H1 (cell line): ENCODE results near the gene ANXA6.

Experiments
- CBX8 ChIP-seq: fragments of 300-800, 300-1000 bp; sonication (generic); IDR thresholded peaks from 2 replicates; pipeline ENCODE4 v1.7.1; 2016; ENCODE audit warnings: low read depth, low read length, borderline replicate concordance
- CHD2 ChIP-seq: IDR thresholded peaks from 2 replicates; pipeline ENCODE4 v1.6.1; 2012; ENCODE audit warnings: low read length, improper control_type of control experiment
- EGR1 ChIP-seq: IDR thresholded peaks from 2 replicates; pipeline ENCODE4 v1.6.1; 2011; ENCODE audit warnings: low read depth, low read length, borderline replicate concordance
- EP300 ChIP-seq, 2 experiments: IDR thresholded peaks; 1 replicate in 1 of 2; 2 replicates in 1 of 2; pipeline ENCODE4 v1.6.1; 2011 to 2012; ENCODE audit warnings: low read depth in 2 of 2, low read length in 2 of 2, mild to moderate bottlenecking in 2 of 2, borderline replicate concordance in 1 of 2, inconsistent platforms in 1 of 2, moderate library complexity in 1 of 2
- EZH2 ChIP-seq: fragments of 200-600 bp; sonication (generic); IDR thresholded peaks from 2 replicates; pipeline ENCODE4 v1.7.1; 2012; ENCODE audit warnings: low read depth, mild to moderate bottlenecking, moderate library complexity, low read length, inconsistent platforms; ENCODE audit not compliant: severe bottlenecking
- GTF2F1 ChIP-seq: IDR thresholded peaks from 2 replicates; pipeline ENCODE4 v1.6.1; 2012; ENCODE audit warnings: low read depth, low read length, improper control_type of control experiment, borderline replicate concordance
- MAFK ChIP-seq: IDR thresholded peaks from 2 replicates; pipeline ENCODE4 v1.6.1; 2012; ENCODE audit warnings: low read depth, mild to moderate bottlenecking, improper control_type of control experiment, low read length
- POLR2AphosphoS5 ChIP-seq: IDR thresholded peaks from 2 replicates; pipeline ENCODE4 v1.6.1; 2011; ENCODE audit warnings: low read depth, low read length
- SRF ChIP-seq: IDR thresholded peaks from 2 replicates; pipeline ENCODE4 v1.6.1; 2011; ENCODE audit warnings: mild to moderate bottlenecking, low read depth, low read length, moderate library complexity
- ZNF274 ChIP-seq: IDR thresholded peaks from 2 replicates; pipeline ENCODE4 v1.7.0; 2012; ENCODE audit warnings: low read length, borderline replicate concordance; ENCODE audit errors: extremely low read depth
- TF ChIP-seq, protein P1 (sequence below), 3 experiments: IDR thresholded peaks; 1 replicate in 2 of 3; 2 replicates in 1 of 3; pipeline versions ENCODE4 v1.5.1 to v1.6.1; 2011; ENCODE audit warnings: low read length in 3 of 3, mild to moderate bottlenecking in 3 of 3, inconsistent platforms in 2 of 3, low read depth in 1 of 3, moderate library complexity in 1 of 3; ENCODE audit not compliant: insufficient read depth in 1 of 3; ENCODE audit errors: control extremely low read depth in 1 of 3
- TF ChIP-seq, protein P2 (sequence below): IDR thresholded peaks from 2 replicates; pipeline ENCODE4 v1.6.1; 2011; ENCODE audit warnings: low read depth, mild to moderate bottlenecking, low read length; ENCODE audit not compliant: insufficient read depth

DNA sequence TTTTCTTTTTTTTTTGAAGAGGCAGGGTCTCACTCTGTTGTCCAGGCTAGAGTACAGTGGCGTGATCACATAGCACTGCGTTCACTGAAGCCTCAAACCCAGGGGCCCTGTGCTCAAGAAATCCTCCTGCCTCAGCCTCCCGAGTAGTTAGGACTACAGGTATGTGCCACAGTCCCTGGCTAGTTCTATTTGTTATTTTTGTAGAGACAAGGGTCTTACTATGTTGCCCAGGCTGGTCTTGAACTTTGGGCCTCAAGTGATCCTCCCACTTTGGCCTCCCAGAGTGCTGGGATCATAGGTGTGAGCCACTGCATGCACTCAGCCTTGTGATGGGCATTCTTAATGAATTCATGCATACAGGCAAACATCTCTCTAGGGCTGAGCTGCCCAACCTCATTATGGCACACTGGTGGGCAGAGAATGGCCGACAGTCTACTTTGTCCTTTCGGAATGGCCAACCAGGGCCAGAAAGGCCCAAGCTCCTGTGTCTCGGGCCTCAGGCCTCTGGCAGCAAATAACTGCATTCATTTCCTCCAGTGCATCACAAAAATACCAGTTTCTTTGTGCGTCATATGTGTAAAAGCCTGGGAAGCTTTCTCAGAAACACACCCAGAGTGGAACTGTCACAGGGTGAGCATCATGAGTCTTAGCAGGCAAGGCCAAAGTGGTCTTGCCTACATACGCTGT is 27.2 kb downstream of the ANXA6 start:
- TF ChIP-seq, protein P1, sequence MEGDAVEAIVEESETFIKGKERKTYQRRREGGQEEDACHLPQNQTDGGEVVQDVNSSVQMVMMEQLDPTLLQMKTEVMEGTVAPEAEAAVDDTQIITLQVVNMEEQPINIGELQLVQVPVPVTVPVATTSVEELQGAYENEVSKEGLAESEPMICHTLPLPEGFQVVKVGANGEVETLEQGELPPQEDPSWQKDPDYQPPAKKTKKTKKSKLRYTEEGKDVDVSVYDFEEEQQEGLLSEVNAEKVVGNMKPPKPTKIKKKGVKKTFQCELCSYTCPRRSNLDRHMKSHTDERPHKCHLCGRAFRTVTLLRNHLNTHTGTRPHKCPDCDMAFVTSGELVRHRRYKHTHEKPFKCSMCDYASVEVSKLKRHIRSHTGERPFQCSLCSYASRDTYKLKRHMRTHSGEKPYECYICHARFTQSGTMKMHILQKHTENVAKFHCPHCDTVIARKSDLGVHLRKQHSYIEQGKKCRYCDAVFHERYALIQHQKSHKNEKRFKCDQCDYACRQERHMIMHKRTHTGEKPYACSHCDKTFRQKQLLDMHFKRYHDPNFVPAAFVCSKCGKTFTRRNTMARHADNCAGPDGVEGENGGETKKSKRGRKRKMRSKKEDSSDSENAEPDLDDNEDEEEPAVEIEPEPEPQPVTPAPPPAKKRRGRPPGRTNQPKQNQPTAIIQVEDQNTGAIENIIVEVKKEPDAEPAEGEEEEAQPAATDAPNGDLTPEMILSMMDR (IDR thresholded peaks at IDR 0.05; ENCODE audit: control extremely low read depth in 1 of 3, insufficient read depth in 1 of 3, low read depth in 1 of 3, low read length in 3 of 3), result no peak
- no peak for TF ChIP-seq POLR2AphosphoS5
- no peak for TF ChIP-seq EP300 (IDR thresholded peaks at IDR 0.05; ENCODE audit: borderline replicate concordance in 1 of 2, low read depth in 2 of 2, low read length in 2 of 2)
- TF ChIP-seq ZNF274, result no peak
- TF ChIP-seq SRF, result no peak
- no peak for TF ChIP-seq MAFK
- TF ChIP-seq CBX8, result no peak
- no peak for TF ChIP-seq EGR1
- no peak for TF ChIP-seq EZH2
- TF ChIP-seq CHD2, result no peak
- TF ChIP-seq, protein P2, sequence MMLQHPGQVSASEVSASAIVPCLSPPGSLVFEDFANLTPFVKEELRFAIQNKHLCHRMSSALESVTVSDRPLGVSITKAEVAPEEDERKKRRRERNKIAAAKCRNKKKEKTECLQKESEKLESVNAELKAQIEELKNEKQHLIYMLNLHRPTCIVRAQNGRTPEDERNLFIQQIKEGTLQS, result no peak
- TF ChIP-seq GTF2F1, result no peak
